NCI-H2227 treated with DMSO at 0.1 percent for 48 hours (cell line): ENCODE measurements around the gene CENPF.
"Not testable (repeated sequence)": the region's sequence is repeated elsewhere in the genome, so short reads cannot be mapped to it uniquely, and the experiment has no call there.

Experiments used
- DNase-seq: peaks from one replicate; lab custom pipeline; 2025; lab: John Stamatoyannopoulos, UW

Gene CENPF

GRCh38 chr1:214584805-214585766 lies 17.9 kb upstream of the CENPF start:
- DNase-seq = peak; percentile 33

GRCh38 chr1:214586621-214587020 lies 16.4 kb upstream of the CENPF start:
- DNase-seq = no peak

GRCh38 chr1:214587165-214587564 lies 15.8 kb upstream of the CENPF start:
- peak; percentile 41 for DNase-seq

- DNase-seq = no peak
Observed at GRCh38 chr1:214588963-214589597, 13.9 kb upstream of the CENPF start.

GRCh38 chr1:214590696-214591095 lies 12.3 kb upstream of the CENPF start:
- no peak for DNase-seq

- not testable (repeated sequence) for DNase-seq
Observed at GRCh38 chr1:214591918-214592317, 11.1 kb upstream of the CENPF start.

- DNase-seq = no peak
Observed at GRCh38 chr1:214593158-214593557, 9.8 kb upstream of the CENPF start.

- DNase-seq = peak; percentile 10
Observed at GRCh38 chr1:214603819-214604252, 841 bp downstream of the CENPF start.

- DNase-seq = no peak
Observed at GRCh38 chr1:214604523-214604922, 1.5 kb downstream of the CENPF start.

GRCh38 chr1:214605484-214605883 lies 2.5 kb downstream of the CENPF start:
- not testable (repeated sequence) for DNase-seq

- not testable (repeated sequence) for DNase-seq
Observed at GRCh38 chr1:214605933-214606925, 3.2 kb downstream of the CENPF start.

GRCh38 chr1:214607492-214608215 lies 4.7 kb downstream of the CENPF start:
- not testable (repeated sequence) for DNase-seq

- not testable (repeated sequence) for DNase-seq
Observed at GRCh38 chr1:214608216-214608783, 5.3 kb downstream of the CENPF start.

- not testable (repeated sequence) for DNase-seq
Observed at GRCh38 chr1:214608817-214609216, 5.8 kb downstream of the CENPF start.

GRCh38 chr1:214609692-214610091 lies 6.7 kb downstream of the CENPF start:
- DNase-seq = no peak

- not testable (repeated sequence) for DNase-seq
Observed at GRCh38 chr1:214610136-214610535, 7.1 kb downstream of the CENPF start.

- no peak for DNase-seq
Observed at GRCh38 chr1:214615109-214615508, 12.1 kb downstream of the CENPF start.

GRCh38 chr1:214615871-214616270 lies 12.9 kb downstream of the CENPF start:
- DNase-seq = no peak

- no peak for DNase-seq
Observed at GRCh38 chr1:214617246-214617645, 14.3 kb downstream of the CENPF start.

- DNase-seq = no peak
Observed at GRCh38 chr1:214617843-214618242, 14.8 kb downstream of the CENPF start.

GRCh38 chr1:214621236-214621635 lies 18.2 kb downstream of the CENPF start:
- DNase-seq = no peak
